Ovary (tissue), 9 donors: ENCODE measurements around the gene PLCB4. TPM values are rescaled to one million over a fixed set of nuclear protein-coding genes. Genes with fewer than 3 reads are reported as not detected.

Source experiments
- DNase-seq, 5 donors: peaks; one replicate each; pipeline ENCODE4 v3.0.0-alpha.2; 2019 to 2020
- H3K27ac ChIP-seq, 2 donors: fragments of 200-600 bp; one replicate each; pipeline versions ENCODE4 v1.5.1 to v1.8.0; 2019 to 2022
- H3K27me3 ChIP-seq: fragments of 200-600 bp; one replicate; pipeline ENCODE4 v1.8.0; 2022
- H3K36me3 ChIP-seq: fragments of 200-600 bp; sonication (generic); one replicate; pipeline ENCODE4 v1.5.1; 2019
- H3K4me1 ChIP-seq: one replicate; pipeline ENCODE4 v1.8.1; 2013; ENCODE audit warnings: mild to moderate bottlenecking, moderate library complexity; ENCODE audit not compliant: insufficient read depth
- H3K4me3 ChIP-seq: fragments of 200-600 bp; sonication (generic); one replicate; pipeline ENCODE4 v1.5.1; 2017
- H3K9me3 ChIP-seq, 2 donors: fragments of 200-600 bp in 1 of 2; sonication (generic) in 1 of 2; one replicate each; pipeline versions ENCODE4 v1.5.1 to v1.8.1; 2013 to 2019; ENCODE audit warnings: mild to moderate bottlenecking in 1 of 2, moderate library complexity in 1 of 2
- EP300 ChIP-seq: sonication (generic); formaldehyde crosslinking; IDR thresholded peaks from one replicate; pipeline ENCODE4 v1.6.1; 2017; ENCODE audit warnings: antibody characterized with exemption
- POLR2A ChIP-seq: fragments of 450-650 bp; IDR thresholded peaks from one replicate; pipeline ENCODE4 v1.6.1; 2017; ENCODE audit warnings: antibody characterized with exemption, mild to moderate bottlenecking, moderate library complexity
- WGBS, 3 donors: extraction: QIAGEN DNeasy Blood & Tissue Kit in 1 of 3; methylation state at CpG; one replicate each; pipeline versions ENCODE4 v1.1.5 to v1.1.7; 2013 to 2017; 5-methylcytosine and 5-hydroxymethylcytosine counted together
- intact Hi-C, 4 donors: fragments of 100-400 bp; cut with DNase I; formaldehyde crosslinking; loops; one replicate each; pipeline versions ENCODE4 v1.11.0 to v1.15.1; 2022 to 2023
- polyA plus RNA-seq, 2 donors: library from polyadenylated mRNA; stranded (reverse); fragments of 200-250 nt in 1 of 2; fragments of 350-450 nt in 1 of 2; fragmentation: Illumina TruSeq in 1 of 2; extraction: RNeasy Lipid Tissue Mini Kit (QIAGEN cat#74804) in 1 of 2; gene quantifications; one replicate each; pipeline ENCODE4 v1.2.3, GENCODE V29; 2013 to 2014
- total RNA-seq, 7 donors: library from RNA; depleted of rRNA in 2 of 7; stranded (reverse); fragments of >200 nt in 2 of 7; fragmentation: NEBNext Ultra II Directional in 3 of 7; extraction: Animal tissue kit (Norgen Biotek cat#: 25700) in 3 of 7; gene quantifications; one replicate each; pipeline versions ENCODE4 v1.1.0 to v1.2.4, GENCODE V29; 2016 to 2023
- TF ChIP-seq, protein P1 (sequence below), 3 donors: fragments of 450-650 bp in 2 of 3; fragments of 200-600 bp in 1 of 3; IDR thresholded peaks; one replicate each; pipeline versions ENCODE4 v1.5.1 to v1.8.0; 2016 to 2022; ENCODE audit warnings: antibody characterized with exemption in 3 of 3, mild to moderate bottlenecking in 1 of 3
- donor health status: DM: no; HTN: no; CAD: no; lungs with moderate emphysema.
- donor health status: DM: no; HTN: no; CAD: no.
- donor health status: Bipolar disorder and iron deficiency.
- donor health status: DM: yes; HTN: yes; CAD: no.
- donor health status: DM: no; HTN: no; CAD: no.
- donor health status: DM: yes; HTN: yes; CAD: no.

PLCB4 gene
- total and polyA plus RNA-seq, 9 donors: 2.8 to 11.8 (median 5.6) TPM

DNA sequence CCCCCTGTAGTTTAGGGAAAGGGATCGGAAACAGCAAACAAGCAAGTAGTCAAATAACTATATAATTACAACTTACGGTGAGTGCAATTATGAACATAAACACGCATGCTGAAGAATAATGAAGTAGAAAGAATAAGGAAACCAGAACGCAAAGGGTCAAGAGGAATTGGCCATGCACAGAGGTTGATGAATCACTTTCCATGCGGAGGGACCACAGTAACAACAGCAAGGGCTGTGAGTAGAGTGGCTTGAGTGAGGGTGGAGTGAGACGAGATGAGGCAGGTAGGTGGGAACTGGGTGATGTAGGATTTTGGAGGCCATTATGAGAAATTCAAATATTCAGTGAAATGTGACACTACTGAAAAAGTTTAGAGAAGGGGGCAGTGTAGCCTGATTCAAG, 333.3 kb downstream of the PLCB4 start:
- Histone ChIP-seq H3K27me3 (no peaks in the 10 kb centered on the region), H3K27ac (no peak overlapping the region), H3K4me1 (no peaks in the 10 kb centered on the region), H3K36me3 (no peaks in the 10 kb centered on the region), H3K9me3 (no peaks in the 10 kb centered on the region), H3K4me3 (no peak overlapping the region)
- no peak for DNase-seq
- 90 to 91% (median 91%) methylated on average over 6 of the region's 6 CpGs for WGBS, 3 donors
- intact Hi-C loops: loop anchor here in 1 of 4 donors (10.0 kb wide), 1 partner anchor 203 kb away; no protein-coding TSS in a partner anchor
- no peak for TF ChIP-seq POLR2A
- TF ChIP-seq EP300: no peak

DNA sequence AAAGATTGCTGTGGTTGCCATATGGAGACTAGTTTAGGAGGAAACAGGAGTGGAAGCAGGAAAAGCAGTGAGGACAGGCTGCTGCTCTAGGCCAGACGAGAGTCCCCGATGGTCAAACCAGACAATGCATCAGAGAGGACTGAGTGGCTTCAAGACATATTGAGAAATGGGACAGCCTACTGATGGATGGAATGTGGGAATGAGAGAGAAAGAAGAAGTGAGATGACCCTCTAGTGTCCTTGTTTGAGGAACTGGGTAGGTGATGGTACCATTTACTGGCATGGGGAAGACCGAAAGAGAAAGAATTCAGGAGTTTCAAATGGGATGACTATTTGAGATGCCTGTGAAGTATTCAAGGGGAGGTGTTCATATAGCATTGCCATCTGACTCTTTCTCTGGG, 333.7 kb downstream of the PLCB4 start:
- TF ChIP-seq EP300 (no peak), POLR2A (no peak)
- TF ChIP-seq, protein P1, sequence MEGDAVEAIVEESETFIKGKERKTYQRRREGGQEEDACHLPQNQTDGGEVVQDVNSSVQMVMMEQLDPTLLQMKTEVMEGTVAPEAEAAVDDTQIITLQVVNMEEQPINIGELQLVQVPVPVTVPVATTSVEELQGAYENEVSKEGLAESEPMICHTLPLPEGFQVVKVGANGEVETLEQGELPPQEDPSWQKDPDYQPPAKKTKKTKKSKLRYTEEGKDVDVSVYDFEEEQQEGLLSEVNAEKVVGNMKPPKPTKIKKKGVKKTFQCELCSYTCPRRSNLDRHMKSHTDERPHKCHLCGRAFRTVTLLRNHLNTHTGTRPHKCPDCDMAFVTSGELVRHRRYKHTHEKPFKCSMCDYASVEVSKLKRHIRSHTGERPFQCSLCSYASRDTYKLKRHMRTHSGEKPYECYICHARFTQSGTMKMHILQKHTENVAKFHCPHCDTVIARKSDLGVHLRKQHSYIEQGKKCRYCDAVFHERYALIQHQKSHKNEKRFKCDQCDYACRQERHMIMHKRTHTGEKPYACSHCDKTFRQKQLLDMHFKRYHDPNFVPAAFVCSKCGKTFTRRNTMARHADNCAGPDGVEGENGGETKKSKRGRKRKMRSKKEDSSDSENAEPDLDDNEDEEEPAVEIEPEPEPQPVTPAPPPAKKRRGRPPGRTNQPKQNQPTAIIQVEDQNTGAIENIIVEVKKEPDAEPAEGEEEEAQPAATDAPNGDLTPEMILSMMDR (IDR thresholded peaks at IDR 0.05): no peak
- H3K36me3 ChIP-seq: no peaks in the 10 kb centered on the region
- intact Hi-C loops: loop anchor here in 1 of 4 donors (10.0 kb wide), 1 partner anchor 202 kb away; no protein-coding TSS in a partner anchor
- no peaks in the 10 kb centered on the region for H3K4me1 ChIP-seq
- H3K27me3 ChIP-seq: no peaks in the 10 kb centered on the region
- no peak overlapping the region for H3K4me3 ChIP-seq
- 95 to 97% (median 97%) methylated on average over 3 of the region's 3 CpGs for WGBS, 3 donors
- H3K27ac ChIP-seq: no peak overlapping the region
- H3K9me3 ChIP-seq: no peaks in the 10 kb centered on the region
- DNase-seq: no peak

DNA sequence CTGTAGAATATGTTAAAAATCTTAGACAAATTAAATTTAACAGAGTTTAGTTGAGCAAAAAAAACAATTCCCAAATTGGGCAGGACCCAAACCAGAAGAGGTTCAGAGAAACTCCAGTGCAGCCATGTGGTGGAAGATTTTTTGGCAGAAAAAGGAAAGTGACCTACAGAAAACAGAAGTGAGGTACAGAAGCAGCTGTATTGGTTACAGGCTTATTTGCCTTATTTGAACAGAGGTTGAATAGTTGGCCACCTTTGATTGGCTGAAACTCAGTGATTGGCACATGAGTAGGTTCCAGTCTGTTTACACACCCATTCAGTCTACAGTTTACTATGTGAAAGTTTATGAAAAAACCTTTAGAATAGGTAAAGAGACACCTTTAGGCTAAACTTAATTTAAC, 334.6 kb downstream of the PLCB4 start:
- H3K27ac ChIP-seq: no peak overlapping the region
- H3K27me3 ChIP-seq: no peaks in the 10 kb centered on the region
- DNase-seq: no peak
- no peaks in the 10 kb centered on the region for H3K9me3 ChIP-seq
- H3K4me3 ChIP-seq: no peak overlapping the region
- no peaks in the 10 kb centered on the region for H3K36me3 ChIP-seq
- H3K4me1 ChIP-seq: no peaks in the 10 kb centered on the region
- intact Hi-C loops: loop anchor here in 1 of 4 donors (10.0 kb wide), 1 partner anchor 201 kb away; no protein-coding TSS in a partner anchor
- TF ChIP-seq, protein P1 (IDR thresholded peaks at IDR 0.05): no peak
- TF ChIP-seq EP300: no peak

DNA sequence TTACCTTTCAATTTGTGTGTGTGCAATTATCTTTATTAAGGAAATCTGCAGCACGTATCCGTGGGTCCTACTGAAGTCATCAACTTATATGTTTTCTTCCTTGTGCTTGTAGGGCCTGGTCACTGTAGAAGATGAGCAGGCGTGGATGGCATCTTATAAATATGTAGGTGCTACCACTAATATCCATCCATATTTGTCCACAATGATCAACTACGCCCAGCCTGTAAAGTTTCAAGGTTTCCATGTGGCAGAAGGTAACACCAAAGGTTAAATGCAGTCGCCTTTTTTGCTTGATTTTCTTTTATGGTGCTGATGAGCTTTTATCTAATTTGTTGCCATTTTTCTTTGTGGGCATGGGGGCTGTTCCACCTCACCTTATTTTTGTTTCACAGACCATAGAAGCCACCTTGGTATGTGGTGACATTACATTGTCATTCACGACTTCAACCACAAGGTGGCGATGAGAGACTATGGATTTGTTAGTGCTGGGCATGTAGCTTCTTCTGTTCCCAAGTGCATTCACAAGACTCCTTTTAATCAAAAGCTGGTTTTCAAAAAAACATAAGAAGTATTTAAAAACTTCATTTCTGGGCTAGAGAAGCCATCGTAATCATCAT, 339.0 kb downstream of the PLCB4 start:
- intact Hi-C loops: loop anchor here in 3 of 4 donors (5.0 to 10.0 kb wide), 3 partner anchors 197 to 204 kb away; no protein-coding TSS in a partner anchor
- 38 to 41% (median 40%) methylated on average over 8 of the region's 8 CpGs for WGBS, 3 donors
- no peak for TF ChIP-seq POLR2A
- TF ChIP-seq EP300: no peak
- TF ChIP-seq, protein P1 (IDR thresholded peaks at IDR 0.05): peak; percentile 37 to 82 (median 49)

More for the DNA sequence above, 339.0 kb downstream of the PLCB4 start:
- H3K4me3 ChIP-seq: no peak overlapping the region
- no peaks in the 10 kb centered on the region for H3K9me3 ChIP-seq
- no peak overlapping the region for H3K27ac ChIP-seq
- H3K27me3 ChIP-seq: no peaks in the 10 kb centered on the region
- no peaks in the 10 kb centered on the region for H3K36me3 ChIP-seq
- no peaks in the 10 kb centered on the region for H3K4me1 ChIP-seq
- DNase-seq: peak in 4 of 5 donors; percentile 18 to 62 (median 34)
